ENCODE data around the gene SLC37A3. TPM values are rescaled to one million over a fixed set of nuclear protein-coding genes. Genes with fewer than 3 reads are reported as not detected.

The SLC37A3 gene
- total RNA-seq, 2 donors from 2014 or later: 37.4 to 55.7 TPM

GRCh38 chr7:140285938-140286337 lies 112.4 kb downstream of the SLC37A3 start:
- no peak for ATAC-seq
- WGBS, 2 donors: 76 to 89% methylated on average over 6 of the region's 6 CpGs
- no peak for TF ChIP-seq CTCF (IDR thresholded peaks at IDR 0.05)
- no peak for TF ChIP-seq POLR2A (IDR thresholded peaks at IDR 0.05)

GRCh38 chr7:140284062-140284461 lies 114.3 kb downstream of the SLC37A3 start:
- intact Hi-C loops (cut with DNase I): no loop called here
- H3K4me3 ChIP-seq: no peak overlapping the region
- H3K36me3 ChIP-seq (replicated peaks in 1 of 2; ENCODE audit: insufficient read depth in 1 of 2, low read depth in 2 of 2): no peaks in the 10 kb centered on the region
- DNase-seq (no peak), ATAC-seq (no peak)
- TF ChIP-seq CTCF (IDR thresholded peaks at IDR 0.05) (no peak), POLR2A (IDR thresholded peaks at IDR 0.05) (no peak)
- no peaks in the 10 kb centered on the region for H3K27me3 ChIP-seq
- no peak overlapping the region for H3K27ac ChIP-seq
- WGBS, 2 donors: 95 to 96% methylated on average over 1 of the region's 1 CpG
- no peaks in the 10 kb centered on the region for H3K4me1 ChIP-seq
- H3K9me3 ChIP-seq: no peaks in the 10 kb centered on the region

More at GRCh38 chr7:140285938-140286337, 112.4 kb downstream of the SLC37A3 start:
- Histone ChIP-seq H3K27me3 (no peaks in the 10 kb centered on the region), H3K36me3 (replicated peaks in 1 of 2; ENCODE audit: insufficient read depth in 1 of 2, low read depth in 2 of 2) (no peaks in the 10 kb centered on the region), H3K27ac (no peak overlapping the region), H3K4me3 (no peak overlapping the region), H3K9me3 (no peaks in the 10 kb centered on the region), H3K4me1 (no peaks in the 10 kb centered on the region)
- DNase-seq: no peak
- intact Hi-C loops (cut with DNase I): no loop called here

Small RNA genes lying within 50 kb of the gene (small RNA-seq; reads per million reads assigned to genes)
- not detected for gene RNA5SP247
- 172 reads per million, percentile 97 among the genes with 10 or more reads in this experiment for gene RNA5SP248

Other genes starting within 250 kb of the SLC37A3 start
- 1 to 10 TPM; 5.3 to 9.6 TPM for gene KDM7A, start 221.5 kb downstream of the SLC37A3 start, total RNA-seq
- 10 to 100 TPM; 12.9 to 15.3 TPM for gene RAB19, start 5.5 kb upstream of the SLC37A3 start, total RNA-seq
- 10 to 100 TPM; 29.7 to 46.2 TPM for gene MKRN1, start 81.0 kb upstream of the SLC37A3 start, total RNA-seq
- 1 to 10 TPM; 2.6 to 7.3 TPM for gene DENND2A, start 242.3 kb upstream of the SLC37A3 start, total RNA-seq